GM18520 (cell line): ENCODE results near the gene VIPR1.
"Not testable (repeated sequence)": the region's sequence is repeated elsewhere in the genome, so short reads cannot be mapped to it uniquely, and the experiment has no call there.

Experiments
- ATAC-seq: cut with Tn5 transposase; IDR thresholded peaks from one replicate; pipeline ENCODE4 v1.9.1; 2021; ENCODE audit not compliant: unreplicated experiment

The VIPR1 gene

GRCh38 chr3:42531470-42531869 lies 29.0 kb downstream of the VIPR1 start:
- no peak for ATAC-seq

- no peak for ATAC-seq
Observed at GRCh38 chr3:42532229-42532628, 29.8 kb downstream of the VIPR1 start.

GRCh38 chr3:42533161-42533897 lies 30.9 kb downstream of the VIPR1 start:
- ATAC-seq: no peak

- ATAC-seq: no peak
Observed at GRCh38 chr3:42535981-42536784, 33.7 kb downstream of the VIPR1 start.

- no peak for ATAC-seq
Observed at GRCh38 chr3:42537350-42537749, 34.9 kb downstream of the VIPR1 start.

GRCh38 chr3:42539871-42540714 lies 37.6 kb downstream of the VIPR1 start:
- no peak for ATAC-seq

GRCh38 chr3:42541079-42541478 lies 38.6 kb downstream of the VIPR1 start:
- ATAC-seq: no peak

GRCh38 chr3:42544492-42545283 lies 42.2 kb downstream of the VIPR1 start:
- ATAC-seq: no peak

- ATAC-seq: no peak
Observed at GRCh38 chr3:42545284-42545900, 42.9 kb downstream of the VIPR1 start.

- ATAC-seq: no peak
Observed at GRCh38 chr3:42546691-42547213, 44.3 kb downstream of the VIPR1 start.

- ATAC-seq: no peak
Observed at GRCh38 chr3:42547401-42547945, 45.0 kb downstream of the VIPR1 start.

GRCh38 chr3:42549131-42549530 lies 46.7 kb downstream of the VIPR1 start:
- no peak for ATAC-seq

- ATAC-seq: no peak
Observed at GRCh38 chr3:42550250-42550649, 47.8 kb downstream of the VIPR1 start.

GRCh38 chr3:42552830-42553229 lies 50.4 kb downstream of the VIPR1 start:
- ATAC-seq: no peak

GRCh38 chr3:42556089-42556632 lies 53.7 kb downstream of the VIPR1 start:
- ATAC-seq: no peak

- ATAC-seq: not testable (repeated sequence)
Observed at GRCh38 chr3:42556817-42557216, 54.4 kb downstream of the VIPR1 start.

GRCh38 chr3:42557854-42558253 lies 55.4 kb downstream of the VIPR1 start:
- no peak for ATAC-seq

- ATAC-seq: no peak
Observed at GRCh38 chr3:42562047-42562907, 59.8 kb downstream of the VIPR1 start.
